Measurements from ENCODE around the gene ASXL3. TPM values are rescaled to one million over a fixed set of nuclear protein-coding genes. Genes with fewer than 3 reads are reported as not detected.

The ASXL3 gene
- total and polyA plus RNA-seq, 2 donors (not counting 1 experiment from before 2014, with no cell fraction given) = 0.02 TPM; not detected in 1

DNA sequence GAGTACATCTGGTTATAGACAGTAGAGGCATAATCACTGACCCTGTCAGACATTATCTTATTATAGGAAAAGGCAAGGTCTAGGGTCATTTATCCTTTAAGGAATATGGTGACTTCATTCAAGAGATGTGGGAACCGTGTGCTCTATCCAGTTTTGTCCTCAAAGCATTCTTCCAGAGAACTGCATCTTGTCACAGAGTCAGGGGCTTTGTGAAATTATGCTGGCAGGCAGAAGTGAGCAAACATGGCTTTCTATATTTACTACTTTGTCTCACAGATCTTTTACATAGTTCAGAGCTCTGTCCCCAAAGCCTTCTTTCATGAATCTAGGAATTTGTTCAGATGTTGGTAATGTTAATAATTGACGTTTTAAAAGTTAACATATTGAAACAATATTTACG, 177.4 kb downstream of the ASXL3 start:
- H3K4me3 Mint-ChIP-seq = no peak overlapping the region
- H3K4me2 ChIP-seq (replicated peaks; ENCODE audit: low read depth, low read length, poor library complexity, severe bottlenecking) = no peak overlapping the region
- CTCF ChIA-PET = no interaction called here
- DNase-seq = no peak
- H3K4me3 ChIP-seq (ENCODE audit: control extremely low read depth in 1 of 5, extremely low read depth in 1 of 5, insufficient read depth in 1 of 5, low read depth in 2 of 5, low read length in 4 of 5) = no peak overlapping the region
- no peaks in the 10 kb centered on the region for H3K4me1 ChIP-seq (ENCODE audit: control insufficient read depth in 2 of 2, insufficient read depth in 2 of 2, low read length in 2 of 2)
- H3K9ac ChIP-seq (ENCODE audit: low read length) = no peak overlapping the region
- no peaks in the 10 kb centered on the region for H4K20me1 ChIP-seq (ENCODE audit: control insufficient read depth, insufficient read depth, low read length, poor library complexity, severe bottlenecking)
- no peak for TF ChIP-seq CTCF (IDR thresholded peaks at IDR 0.05)
- no peak for TF ChIP-seq EZH2 (IDR thresholded peaks at IDR 0.05; ENCODE audit: borderline replicate concordance, insufficient read depth, low read depth, low read length, poor library complexity, severe bottlenecking)
- no peak for ATAC-seq (ENCODE audit: low read depth)
- no peak overlapping the region for H3K27ac ChIP-seq (ENCODE audit: low read length in 2 of 2)
- no CpG with 5 or more reads among the region's 3 CpGs for WGBS (ENCODE audit: insufficient coverage)
- H3K9me3 ChIP-seq (ENCODE audit: control extremely low read depth in 1 of 3, control insufficient read depth in 2 of 3, insufficient read depth in 1 of 3, low read length in 2 of 3) = no peaks in the 10 kb centered on the region
- intact Hi-C loops (cut with micrococcal nuclease) = no loop called here
- no peaks in the 10 kb centered on the region for H3K9me3 Mint-ChIP-seq (ENCODE audit: insufficient read depth)
- no peaks in the 10 kb centered on the region for H3K79me2 ChIP-seq (ENCODE audit: control insufficient read depth, insufficient read depth, low read length)
- no peak overlapping the region for H2AFZ ChIP-seq (ENCODE audit: insufficient read depth, low read depth, low read length, poor library complexity, severe bottlenecking)
- no peak overlapping the region for H3K27ac Mint-ChIP-seq
- no peaks in the 10 kb centered on the region for H3K27me3 Mint-ChIP-seq
- POLR2A ChIA-PET = no interaction called here
- no peaks in the 10 kb centered on the region for H3K4me1 Mint-ChIP-seq
- no peaks in the 10 kb centered on the region for H3K27me3 ChIP-seq (replicated peaks in 1 of 4; ENCODE audit: control extremely low read depth in 1 of 4, control insufficient read depth in 3 of 4, insufficient read depth in 4 of 4, low read length in 3 of 4)
- no peaks in the 10 kb centered on the region for H3K36me3 ChIP-seq (replicated peaks in 1 of 2; ENCODE audit: control extremely low read depth in 1 of 2, control insufficient read depth in 1 of 2, extremely low read depth in 1 of 2, insufficient read depth in 2 of 2, low read length in 1 of 2)

- no peaks in the 10 kb centered on the region for H3K9me3 Mint-ChIP-seq (ENCODE audit: insufficient read depth)
- Histone ChIP-seq H3K36me3 (replicated peaks in 1 of 2; ENCODE audit: control extremely low read depth in 1 of 2, control insufficient read depth in 1 of 2, extremely low read depth in 1 of 2, insufficient read depth in 2 of 2, low read length in 1 of 2) (no peaks in the 10 kb centered on the region), H3K9ac (ENCODE audit: low read length) (no peak overlapping the region), H3K4me1 (ENCODE audit: control insufficient read depth in 2 of 2, insufficient read depth in 2 of 2, low read length in 2 of 2) (no peaks in the 10 kb centered on the region), H3K27me3 (replicated peaks in 1 of 4; ENCODE audit: control extremely low read depth in 1 of 4, control insufficient read depth in 3 of 4, insufficient read depth in 4 of 4, low read length in 3 of 4) (no peaks in the 10 kb centered on the region), H3K4me3 (ENCODE audit: control extremely low read depth in 1 of 5, extremely low read depth in 1 of 5, insufficient read depth in 1 of 5, low read depth in 2 of 5, low read length in 4 of 5) (no peak overlapping the region), H2AFZ (ENCODE audit: insufficient read depth, low read depth, low read length, poor library complexity, severe bottlenecking) (no peak overlapping the region), H3K4me2 (replicated peaks; ENCODE audit: low read depth, low read length, poor library complexity, severe bottlenecking) (no peak overlapping the region), H4K20me1 (ENCODE audit: control insufficient read depth, insufficient read depth, low read length, poor library complexity, severe bottlenecking) (no peaks in the 10 kb centered on the region), H3K79me2 (ENCODE audit: control insufficient read depth, insufficient read depth, low read length) (no peaks in the 10 kb centered on the region), H3K9me3 (ENCODE audit: control extremely low read depth in 1 of 3, control insufficient read depth in 2 of 3, insufficient read depth in 1 of 3, low read length in 2 of 3) (no peaks in the 10 kb centered on the region), H3K27ac (ENCODE audit: low read length in 2 of 2) (no peak overlapping the region)
- ATAC-seq (ENCODE audit: low read depth) (no peak), DNase-seq (no peak)
- ChIA-PET POLR2A (no interaction called here), CTCF (no interaction called here)
- WGBS (ENCODE audit: insufficient coverage) = 80% methylated on average over 5 of the region's 6 CpGs
- intact Hi-C loops (cut with micrococcal nuclease) = no loop called here
- no peaks in the 10 kb centered on the region for H3K27me3 Mint-ChIP-seq
- TF ChIP-seq CTCF (IDR thresholded peaks at IDR 0.05) = no peak
- TF ChIP-seq EZH2 (IDR thresholded peaks at IDR 0.05; ENCODE audit: borderline replicate concordance, insufficient read depth, low read depth, low read length, poor library complexity, severe bottlenecking) = no peak
- no peak overlapping the region for H3K4me3 Mint-ChIP-seq
- H3K27ac Mint-ChIP-seq = no peak overlapping the region
- H3K4me1 Mint-ChIP-seq = no peaks in the 10 kb centered on the region
These were observed 178.0 kb downstream of the ASXL3 start for GRCh38 chr18:33755931-33756560.
